ENCODE data around the gene NDUFA3. TPM values are rescaled to one million over a fixed set of nuclear protein-coding genes. Genes with fewer than 3 reads are reported as not detected.

The NDUFA3 gene
- total and polyA plus RNA-seq, 2 donors (not counting 3 experiments of a cell fraction or from before 2014, with no cell fraction given) = 107 to 119 TPM

GRCh38 chr19:54125713-54126112 lies 23.1 kb downstream of the NDUFA3 start:
- Histone ChIP-seq H3K9me3 (replicated peaks; ENCODE audit: control insufficient read depth, insufficient read depth, low read length) (no peaks in the 10 kb centered on the region), H3K36me3 (ENCODE audit: control insufficient read depth in 2 of 2, extremely low read depth in 1 of 2, insufficient read depth in 2 of 2, low read length in 2 of 2) (peaks cover 10 to 60% of the 10 kb centered on the region in 2 experiments), H3K27me3 (ENCODE audit: control insufficient read depth in 2 of 2, insufficient read depth in 2 of 2, low read length in 2 of 2) (no peaks in the 10 kb centered on the region), H4K20me1 (replicated peaks; ENCODE audit: control insufficient read depth, extremely low read depth, insufficient read depth, low read length) (no peaks in the 10 kb centered on the region), H3K4me3 (replicated peaks in 1 of 3; ENCODE audit: insufficient read depth in 1 of 3, low read depth in 1 of 3, low read length in 3 of 3) (no peak overlapping the region), H3K9ac (replicated peaks; ENCODE audit: extremely low read depth, insufficient read depth, low read length) (no peak overlapping the region), H3K9me1 (replicated peaks; ENCODE audit: control insufficient read depth, extremely low read depth, insufficient read depth, low read length) (no peaks in the 10 kb centered on the region), H2AFZ (ENCODE audit: low read depth, low read length) (no peak overlapping the region), H3K27ac (ENCODE audit: insufficient read depth, low read depth, low read length) (no peak overlapping the region), H3K4me2 (ENCODE audit: insufficient read depth, low read length) (no peak overlapping the region), H3K79me2 (ENCODE audit: control insufficient read depth, insufficient read depth, low read length) (no peaks in the 10 kb centered on the region), H3K4me1 (ENCODE audit: control insufficient read depth, extremely low read depth, insufficient read depth, low read length) (no peaks in the 10 kb centered on the region)
- no peak for TF ChIP-seq MAX (IDR thresholded peaks at IDR 0.05; ENCODE audit: insufficient read depth, insufficient read length)
- TF ChIP-seq POLR2AphosphoS5 (IDR thresholded peaks at IDR 0.05; ENCODE audit: insufficient read depth, low read depth, low read length) = no peak
- TF ChIP-seq MYC (IDR thresholded peaks at IDR 0.05; ENCODE audit: low read depth, low read length) = no peak
- TF ChIP-seq POLR2A (IDR thresholded peaks at IDR 0.05; ENCODE audit: low read depth, low read length) = no peak
- no peak for TF ChIP-seq FOS (IDR thresholded peaks at IDR 0.05; ENCODE audit: borderline replicate concordance, insufficient read depth, low read length)
- TF ChIP-seq EZH2 (IDR thresholded peaks at IDR 0.05; ENCODE audit: borderline replicate concordance, low read depth, low read length, severe bottlenecking) = no peak
- no peak for TF ChIP-seq JUN (IDR thresholded peaks at IDR 0.05; ENCODE audit: borderline replicate concordance, insufficient read depth, insufficient read length, low read depth)
- FAIRE-seq = no peak
- ChIA-PET CTCF (no interaction called here), POLR2A (no interaction called here)
- no TSS peak for BruUV-seq (replicated peaks)
- no peak for DNase-seq (ENCODE audit: low read depth, low spot score)
- dilution Hi-C loops (cut with MboI; ENCODE audit: extremely low pct_ligation_motif_present, low sequenced_read_pairs) (no loop called here), intact Hi-C loops (cut with micrococcal nuclease) (no loop called here)

- intact Hi-C loops (cut with micrococcal nuclease) (no loop called here), dilution Hi-C loops (cut with MboI; ENCODE audit: extremely low pct_ligation_motif_present, low sequenced_read_pairs) (no loop called here)
- FAIRE-seq (no peak), DNase-seq (ENCODE audit: low read depth, low spot score) (no peak)
- Histone ChIP-seq H3K9ac (replicated peaks; ENCODE audit: extremely low read depth, insufficient read depth, low read length) (no peak overlapping the region), H3K36me3 (ENCODE audit: control insufficient read depth in 2 of 2, extremely low read depth in 1 of 2, insufficient read depth in 2 of 2, low read length in 2 of 2) (peaks cover 12 to 50% of the 10 kb centered on the region in 2 experiments), H3K4me2 (ENCODE audit: insufficient read depth, low read length) (no peak overlapping the region), H3K4me1 (ENCODE audit: control insufficient read depth, extremely low read depth, insufficient read depth, low read length) (no peaks in the 10 kb centered on the region), H3K9me3 (replicated peaks; ENCODE audit: control insufficient read depth, insufficient read depth, low read length) (no peaks in the 10 kb centered on the region), H2AFZ (ENCODE audit: low read depth, low read length) (no peak overlapping the region), H3K27me3 (ENCODE audit: control insufficient read depth in 2 of 2, insufficient read depth in 2 of 2, low read length in 2 of 2) (no peaks in the 10 kb centered on the region), H3K27ac (ENCODE audit: insufficient read depth, low read depth, low read length) (no peak overlapping the region), H4K20me1 (replicated peaks; ENCODE audit: control insufficient read depth, extremely low read depth, insufficient read depth, low read length) (no peaks in the 10 kb centered on the region), H3K4me3 (replicated peaks in 1 of 3; ENCODE audit: insufficient read depth in 1 of 3, low read depth in 1 of 3, low read length in 3 of 3) (no peak overlapping the region), H3K79me2 (ENCODE audit: control insufficient read depth, insufficient read depth, low read length) (no peaks in the 10 kb centered on the region), H3K9me1 (replicated peaks; ENCODE audit: control insufficient read depth, extremely low read depth, insufficient read depth, low read length) (no peaks in the 10 kb centered on the region)
- TF ChIP-seq POLR2AphosphoS5 (IDR thresholded peaks at IDR 0.05; ENCODE audit: insufficient read depth, low read depth, low read length) = no peak
- TF ChIP-seq GATA2 (IDR thresholded peaks at IDR 0.05; ENCODE audit: insufficient read depth, insufficient read length, low read depth, low read length) = no peak
- TF ChIP-seq FOS (IDR thresholded peaks at IDR 0.05; ENCODE audit: borderline replicate concordance, insufficient read depth, low read length) = no peak
- TF ChIP-seq MAX (IDR thresholded peaks at IDR 0.05; ENCODE audit: insufficient read depth, insufficient read length) = no peak
- TF ChIP-seq MYC (IDR thresholded peaks at IDR 0.05; ENCODE audit: low read depth, low read length) = no peak
- TF ChIP-seq EZH2 (IDR thresholded peaks at IDR 0.05; ENCODE audit: borderline replicate concordance, low read depth, low read length, severe bottlenecking) = no peak
- TF ChIP-seq POLR2A (IDR thresholded peaks at IDR 0.05; ENCODE audit: low read depth, low read length) = no peak
- TF ChIP-seq JUN (IDR thresholded peaks at IDR 0.05; ENCODE audit: borderline replicate concordance, insufficient read depth, insufficient read length, low read depth) = no peak
- no peak for TF ChIP-seq CTCF (IDR thresholded peaks at IDR 0.05; ENCODE audit: extremely low read depth in 1 of 2, insufficient read depth in 1 of 2, low read depth in 1 of 2, low read length in 2 of 2)
- ChIA-PET POLR2A (no interaction called here), CTCF (no interaction called here)
- BruUV-seq (replicated peaks) = no TSS peak
Measured at GRCh38 chr19:54127688-54128440, 25.2 kb downstream of the NDUFA3 start.

Data from endothelial cell of umbilical vein (primary cell).